HPDE6-E6E7 (cell line): Measurements from ENCODE around the gene MUTYH.
"Not testable (repeated sequence)": the region's sequence is repeated elsewhere in the genome, so short reads cannot be mapped to it uniquely, and the experiment has no call there.

Source experiments
- DNase-seq: peaks from one replicate; pipeline ENCODE4 v3.0.0; 2011; ENCODE audit warnings: missing footprints; ENCODE audit errors: extremely low spot score

Gene MUTYH

DNA sequence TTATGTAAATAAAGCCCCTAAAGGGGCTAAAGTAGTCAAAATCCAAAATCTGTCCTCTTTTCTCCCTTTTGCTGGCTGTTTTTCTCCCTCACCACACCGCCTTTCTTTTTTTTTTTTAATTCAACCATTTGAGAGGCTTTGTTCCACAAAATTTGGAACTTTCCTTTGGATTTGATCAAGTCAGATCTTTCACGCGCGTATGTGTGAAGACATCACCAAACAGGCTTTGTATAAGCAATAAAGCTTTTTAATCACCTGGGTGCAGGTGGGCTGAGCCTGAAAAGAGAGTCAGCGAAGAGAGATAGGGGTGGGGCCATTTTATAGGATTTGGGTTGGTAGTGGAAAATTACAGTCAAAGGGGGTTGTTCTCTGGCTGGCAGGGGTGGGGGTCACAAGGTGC is 18.8 kb downstream of the MUTYH start:
- no peak for DNase-seq

DNA sequence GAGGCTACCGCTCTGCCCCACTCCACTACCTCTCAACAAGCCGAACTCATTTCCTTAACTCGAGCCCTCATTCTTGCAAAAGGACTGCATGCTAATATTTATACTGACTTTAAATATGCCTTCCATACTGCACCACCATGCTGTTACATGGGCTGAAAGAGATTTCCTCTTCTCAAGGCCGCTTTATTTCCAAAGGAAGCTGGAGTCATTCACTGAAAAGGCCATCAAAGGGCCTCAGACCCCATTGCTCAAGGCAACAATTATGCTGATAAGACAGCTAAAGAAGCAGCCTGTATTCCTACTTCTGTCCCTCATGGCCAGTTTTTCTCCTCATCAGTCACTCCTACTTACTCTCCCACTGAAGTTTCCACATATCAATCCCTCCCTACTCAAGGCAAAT is 20.5 kb downstream of the MUTYH start:
- DNase-seq: no peak

DNA sequence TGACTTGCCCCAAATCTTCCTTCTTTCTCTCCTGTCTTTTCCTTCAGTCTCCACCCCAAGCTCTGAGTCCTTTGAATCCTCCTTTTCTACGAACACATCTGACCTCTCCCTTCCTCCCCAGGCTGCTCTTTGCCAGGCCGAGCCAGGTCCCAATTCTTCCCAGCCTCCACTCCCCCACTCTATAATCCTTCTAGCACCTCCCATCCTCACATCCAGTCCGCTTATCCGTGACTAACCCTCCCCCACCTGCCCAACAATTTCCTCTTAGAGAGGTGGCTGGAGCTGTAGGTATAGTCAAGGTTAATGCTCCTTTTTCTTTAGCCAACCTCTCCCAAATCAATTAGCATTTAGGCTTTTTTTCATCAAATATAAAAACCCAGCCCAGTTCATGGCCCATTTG is 23.1 kb downstream of the MUTYH start:
- DNase-seq: no peak

GRCh38 chr1:45314266-45314665 is 26.0 kb downstream of the MUTYH start:
- no peak for DNase-seq

DNA sequence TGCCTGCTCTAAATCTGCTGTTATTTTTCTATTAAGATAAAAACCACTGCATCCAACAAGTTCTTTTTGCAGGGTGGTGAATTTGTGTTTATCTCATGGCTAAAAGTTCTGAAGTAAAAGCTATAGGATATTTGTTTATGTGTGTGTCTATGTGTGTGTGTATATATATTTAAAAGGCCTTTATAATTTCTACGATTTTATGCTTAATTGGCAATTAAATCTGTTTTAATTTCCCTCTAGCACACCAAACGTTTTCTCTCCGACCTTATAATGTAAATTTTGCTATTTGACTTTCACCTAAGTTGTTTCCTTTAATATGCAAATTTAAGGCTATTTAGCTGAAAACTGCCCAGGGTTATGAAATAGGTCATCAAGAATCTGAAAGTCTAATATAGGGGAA is 33.3 kb downstream of the MUTYH start:
- DNase-seq: no peak

DNA sequence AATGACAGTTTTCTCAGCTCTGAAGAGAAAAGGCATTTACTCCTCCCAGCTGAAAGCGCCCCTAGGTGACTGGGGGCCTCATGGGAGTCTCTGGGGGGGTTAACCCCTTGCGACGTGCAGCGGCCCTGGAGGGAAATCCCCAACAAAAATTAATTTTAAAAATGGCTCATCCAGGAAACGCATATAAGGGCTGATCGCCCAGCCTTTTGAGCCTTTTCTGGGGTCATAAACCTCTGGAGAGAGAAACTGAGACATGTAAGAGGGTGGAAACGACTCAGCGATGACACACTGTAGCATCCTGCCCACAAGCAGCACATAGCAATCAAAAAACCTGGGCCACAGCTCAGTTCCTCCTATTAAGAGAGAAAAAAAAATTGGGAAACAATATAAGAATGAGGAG is 33.9 kb downstream of the MUTYH start:
- DNase-seq: no peak

GRCh38 chr1:45305231-45305630 is 35.0 kb downstream of the MUTYH start:
- no peak for DNase-seq

DNA sequence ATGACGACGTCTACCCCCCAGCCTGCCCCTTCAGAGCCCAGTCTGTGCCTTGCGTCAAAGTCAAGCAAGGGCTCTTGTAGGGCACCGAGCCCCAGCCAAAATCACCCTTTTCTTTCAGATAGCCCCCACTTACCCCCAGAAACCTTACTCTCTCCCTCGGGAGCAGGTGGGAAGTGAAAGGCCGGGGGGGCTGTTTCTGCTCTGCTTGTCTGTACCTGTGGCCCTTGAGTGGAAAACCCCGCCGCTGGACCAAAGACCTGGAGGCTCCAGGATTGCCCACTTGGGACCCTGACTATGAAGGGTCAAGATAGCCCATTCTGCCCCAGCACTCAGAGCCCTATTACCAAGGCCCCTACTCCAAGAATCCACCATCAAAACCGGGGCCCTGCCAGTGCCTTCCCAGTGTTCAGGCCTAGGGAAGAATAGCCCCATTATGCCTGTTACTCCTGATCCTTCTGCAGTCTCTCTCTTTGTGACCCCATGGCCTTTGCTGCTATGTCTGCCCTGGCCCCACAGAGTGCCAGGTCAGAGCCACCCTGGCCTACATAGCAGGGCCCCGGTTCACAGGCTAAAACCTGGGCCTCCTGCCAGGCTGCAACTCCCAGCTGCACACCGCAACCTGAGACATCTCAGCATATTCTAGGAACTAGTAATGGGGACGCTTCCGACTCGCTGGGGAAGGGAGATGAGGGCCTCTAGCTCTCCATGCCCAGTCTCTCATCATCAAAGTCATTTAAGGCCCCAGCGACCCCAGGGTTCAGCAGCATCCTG is 35.7 kb downstream of the MUTYH start:
- DNase-seq: no peak

DNA sequence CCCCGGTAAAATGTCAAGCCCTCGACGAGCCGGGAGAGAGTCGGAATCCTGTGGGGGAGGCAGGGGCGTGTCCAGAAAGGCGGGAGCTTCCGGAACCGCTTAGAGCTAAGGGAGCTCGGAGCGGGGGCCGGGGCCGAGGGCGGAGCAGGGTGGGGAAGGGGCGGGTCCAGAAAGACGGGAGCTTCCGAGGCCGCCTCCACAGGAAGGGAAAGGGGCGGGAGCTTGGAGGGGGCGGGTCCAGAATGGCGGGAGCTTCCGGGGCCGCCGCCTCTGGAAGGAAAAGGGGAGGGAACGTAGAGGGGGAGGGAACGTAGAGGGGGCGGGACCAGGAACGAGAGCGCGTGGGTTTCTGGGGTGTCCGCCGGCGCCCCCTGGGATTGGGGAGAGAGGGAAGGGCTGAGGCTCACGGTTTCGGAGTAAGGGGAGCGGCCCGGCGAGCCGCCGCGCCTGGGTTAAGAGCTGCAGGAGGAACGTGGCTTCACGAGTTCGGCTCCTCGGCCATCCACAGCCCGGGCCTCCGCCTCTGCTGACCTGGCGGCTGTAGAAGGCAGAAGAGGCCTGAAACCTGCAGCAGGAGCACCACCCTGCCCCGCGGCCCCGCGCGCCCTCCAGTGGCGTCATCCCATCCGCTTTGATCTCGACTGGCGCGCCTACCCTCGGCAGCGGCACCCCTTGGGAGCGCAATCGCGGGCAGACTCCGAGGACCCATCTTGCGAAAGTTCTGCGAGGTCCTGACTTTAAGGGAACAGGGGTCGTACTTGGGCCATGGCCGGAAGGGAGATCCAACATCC is 36.5 kb downstream of the MUTYH start:
- peak; percentile 95 for DNase-seq

- no peak for DNase-seq
Measured at GRCh38 chr1:45302505-45303150, 37.6 kb downstream of the MUTYH start.

DNA sequence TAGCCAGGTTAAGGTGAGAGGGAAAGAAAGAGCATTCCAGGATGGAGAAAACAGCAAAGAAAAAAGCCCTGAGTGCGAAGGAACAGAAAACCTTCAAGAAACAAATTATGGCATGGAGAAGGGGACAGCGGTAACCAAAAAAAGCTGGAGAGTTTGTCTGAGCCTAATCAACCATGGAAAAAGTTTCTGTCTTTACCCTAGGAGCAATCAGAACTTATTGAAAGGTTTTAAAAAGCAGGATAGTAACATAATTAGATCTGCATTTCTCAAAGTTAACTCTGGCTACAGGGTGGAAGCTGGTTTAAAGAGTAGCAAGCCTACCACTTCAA is 39.6 kb downstream of the MUTYH start:
- DNase-seq: no peak

GRCh38 chr1:45299981-45300668 is 40.1 kb downstream of the MUTYH start:
- DNase-seq: peak; percentile 68

DNA sequence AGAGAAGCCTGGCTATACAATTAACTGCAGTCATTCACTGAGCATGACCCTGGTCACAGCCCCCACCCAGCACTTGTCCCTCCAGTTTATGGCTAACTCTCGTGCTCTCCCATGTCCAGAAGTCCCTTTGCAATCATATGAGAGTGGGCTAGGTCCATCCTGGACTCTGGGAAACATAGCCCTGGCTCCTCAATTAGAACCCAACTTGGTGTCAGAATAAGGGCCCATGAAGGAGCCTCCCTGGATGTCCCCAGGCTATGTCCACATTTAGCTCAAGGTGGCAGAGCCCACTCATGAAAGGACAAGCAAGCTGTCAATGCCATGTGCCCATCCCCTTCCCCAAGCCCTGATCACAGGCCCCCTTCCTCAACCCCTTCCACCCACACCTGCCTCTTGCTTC is 40.9 kb downstream of the MUTYH start:
- DNase-seq: no peak

DNA sequence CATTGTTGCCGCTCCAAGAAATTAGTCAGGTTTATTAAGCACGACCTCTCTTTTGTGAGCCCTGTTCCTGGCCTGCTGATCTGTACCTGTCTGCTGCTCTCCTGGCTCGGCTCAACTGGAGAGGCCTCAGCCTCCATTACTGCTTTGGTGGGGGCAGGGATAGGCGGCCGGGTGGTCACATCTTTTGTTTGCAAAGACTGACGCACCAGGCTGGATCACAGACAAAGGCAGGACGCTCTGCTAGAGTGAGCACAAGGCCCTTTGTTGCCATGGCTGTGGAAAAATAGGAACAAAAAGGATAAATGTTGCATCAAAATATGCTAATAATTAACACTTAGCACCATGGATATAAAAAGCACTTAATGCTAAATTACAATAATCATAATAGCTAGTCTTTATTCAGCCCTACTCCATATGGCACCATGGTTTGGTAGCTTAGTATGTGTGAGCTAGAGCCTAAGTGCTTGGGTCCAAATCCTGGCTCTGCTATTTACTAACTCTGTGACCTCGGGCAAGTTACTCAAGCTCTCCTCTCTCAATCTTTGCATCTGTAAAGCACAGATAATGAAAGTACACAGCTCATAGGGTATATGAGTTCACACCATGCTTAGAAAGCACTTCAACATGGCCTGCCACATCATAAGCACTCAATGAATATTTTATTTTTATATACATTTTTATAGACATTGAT is 42.4 kb downstream of the MUTYH start:
- DNase-seq: no peak

GRCh38 chr1:45291716-45292115 is 48.5 kb downstream of the MUTYH start:
- no peak for DNase-seq

GRCh38 chr1:45291002-45291401 is 49.2 kb downstream of the MUTYH start:
- DNase-seq: not testable (repeated sequence)

DNA sequence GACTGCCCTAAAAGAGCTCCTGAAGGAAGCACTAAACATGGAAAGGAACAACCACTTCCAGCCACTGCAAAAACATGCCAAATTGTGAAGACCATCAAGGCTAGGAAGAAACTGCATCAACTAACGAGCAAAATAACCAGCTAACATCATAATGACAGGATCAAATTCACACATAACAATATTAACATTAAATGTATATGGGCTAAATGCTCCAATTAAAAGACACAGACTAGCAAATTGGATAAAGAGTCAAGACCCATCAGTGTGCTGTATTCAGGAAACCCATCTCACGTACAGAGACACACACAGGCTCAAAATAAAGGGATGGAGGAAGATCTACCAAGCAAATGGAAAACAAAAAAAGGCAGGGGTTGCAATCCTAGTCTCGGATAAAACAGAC is 53.7 kb downstream of the MUTYH start:
- DNase-seq: not testable (repeated sequence)

GRCh38 chr1:45284858-45285257 is 55.4 kb downstream of the MUTYH start:
- not testable (repeated sequence) for DNase-seq

DNA sequence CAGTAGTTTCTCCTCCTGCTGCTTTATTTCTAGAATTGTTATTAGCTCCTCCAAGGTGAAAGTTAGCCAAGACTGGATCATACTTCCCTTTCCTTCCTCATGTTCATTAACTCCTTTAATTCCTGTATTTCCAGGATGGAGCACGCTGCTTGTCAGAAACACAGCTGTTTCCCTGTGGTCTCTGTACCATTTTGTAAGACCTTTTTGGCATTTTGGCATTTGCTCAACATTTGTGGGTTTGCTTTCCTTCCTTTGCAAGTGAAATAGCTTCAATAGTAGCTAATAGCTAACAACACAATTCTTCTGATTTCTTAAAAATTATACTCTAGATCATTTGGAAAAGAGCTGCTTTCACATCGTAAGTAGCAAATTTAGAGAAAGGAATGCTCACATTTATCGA is 57.9 kb downstream of the MUTYH start:
- no peak for DNase-seq
